H1 (cell line): ENCODE results near the gene SMARCC2. TPM values are rescaled to one million over a fixed set of nuclear protein-coding genes. Genes with fewer than 3 reads are reported as not detected.

Source experiments
- CTCF ChIA-PET: fragments of 300-600 bp; sonication (Branson Sonifier 250); formaldehyde crosslinking; loops from one replicate; lab custom pipeline; 2021; ENCODE audit not compliant: partially characterized antibody; lab: Charles Lee
- POLR2A ChIA-PET: fragments of 300-600 bp; sonication (Branson Sonifier 250); formaldehyde crosslinking; loops from one replicate; lab custom pipeline; 2021; ENCODE audit warnings: inconsistent platforms; ENCODE audit not compliant: partially characterized antibody; lab: Charles Lee
- DNase-seq, 2 experiments: peaks; one replicate each; pipeline versions ENCODE4 v3.0.0 to v3.0.0-alpha.2; 2010 to 2022; ENCODE audit warnings: low spot score in 2 of 2, low read depth in 1 of 2, mixed read lengths in 1 of 2
- FAIRE-seq: peaks from 2 replicates; lab custom pipeline; 2011; peaks lifted over from hg19 to GRCh38; lab: Jason Lieb, UNC
- H2AFZ ChIP-seq: 2 replicates; pipeline ENCODE4 v1.8.1; 2012; ENCODE audit warnings: low read length, inconsistent platforms
- H2AK5ac ChIP-seq: 2 replicates; pipeline ENCODE4 v1.6.1; 2013; ENCODE audit warnings: low read depth, low read length
- H2BK120ac ChIP-seq: replicated peaks from 2 replicates; pipeline ENCODE3; 2013; ENCODE audit warnings: low read depth, low read length, inconsistent platforms
- H2BK12ac ChIP-seq: 2 replicates; pipeline ENCODE4 v1.6.1; 2013; ENCODE audit warnings: low read depth, low read length
- H2BK15ac ChIP-seq: 2 replicates; pipeline ENCODE4 v1.6.1; 2013; ENCODE audit warnings: low read length
- H2BK20ac ChIP-seq: 2 replicates; pipeline ENCODE4 v1.6.1; 2013; ENCODE audit warnings: low read length
- H2BK5ac ChIP-seq: 2 replicates; pipeline ENCODE4 v1.6.1; 2013; ENCODE audit warnings: low read depth, low read length
- H3K14ac ChIP-seq: 2 replicates; pipeline ENCODE4 v1.6.1; 2013; ENCODE audit warnings: inconsistent platforms; ENCODE audit not compliant: insufficient read length
- H3K18ac ChIP-seq: 2 replicates; pipeline ENCODE4 v1.6.1; 2013; ENCODE audit warnings: low read length; ENCODE audit errors: extremely low read depth
- H3K23ac ChIP-seq: 2 replicates; pipeline ENCODE4 v1.6.1; 2013; ENCODE audit warnings: inconsistent platforms; ENCODE audit not compliant: insufficient read length
- H3K23me2 ChIP-seq: 2 replicates; pipeline ENCODE4 v1.6.1; 2013; ENCODE audit warnings: low read depth, low read length
- H3K27ac ChIP-seq: 2 replicates; pipeline ENCODE4 v1.6.1; 2011; ENCODE audit warnings: low read depth, low read length, inconsistent platforms
- H3K27me3 ChIP-seq, 4 experiments: replicated peaks in 1 of 4; 1 replicate in 1 of 4; 2 replicates in 3 of 4; pipeline versions ENCODE4 v1.6.1 to v1.8.1; 2011 to 2013; ENCODE audit warnings: low read length in 3 of 4, mild to moderate bottlenecking in 3 of 4, inconsistent platforms in 2 of 4, mixed read lengths in 2 of 4, moderate library complexity in 1 of 4; ENCODE audit not compliant: control insufficient read depth in 3 of 4, insufficient read depth in 3 of 4; ENCODE audit errors: extremely low read depth in 1 of 4
- H3K36me3 ChIP-seq, 4 experiments: 2 replicates each; pipeline versions ENCODE4 v1.6.1 to v1.8.1; 2011 to 2013; ENCODE audit warnings: mild to moderate bottlenecking in 4 of 4, low read length in 3 of 4, moderate library complexity in 2 of 4, control low read depth in 1 of 4, inconsistent platforms in 1 of 4; ENCODE audit not compliant: insufficient read depth in 4 of 4, control insufficient read depth in 2 of 4
- H3K4ac ChIP-seq: replicated peaks from 2 replicates; pipeline ENCODE3; 2013; ENCODE audit warnings: low read length, low read depth, mixed read lengths, inconsistent platforms; ENCODE audit not compliant: insufficient read length
- H3K4me1 ChIP-seq, 4 experiments: replicated peaks in 1 of 4; 1 replicate in 1 of 4; 2 replicates in 3 of 4; pipeline versions ENCODE4 v1.6.1 to v1.8.1; 2011 to 2013; ENCODE audit warnings: low read length in 3 of 4, inconsistent platforms in 2 of 4, mixed read lengths in 1 of 4; ENCODE audit not compliant: insufficient read depth in 4 of 4, control insufficient read depth in 3 of 4
- H3K4me2 ChIP-seq, 2 experiments: 2 replicates each; pipeline versions ENCODE4 v1.6.1 to v1.8.1; 2011 to 2013; ENCODE audit warnings: low read depth in 2 of 2, low read length in 2 of 2, control low read depth in 1 of 2, inconsistent platforms in 1 of 2, mild to moderate bottlenecking in 1 of 2; ENCODE audit not compliant: insufficient read depth in 1 of 2
- H3K4me3 ChIP-seq, 4 experiments: fragments of 200-600, 300-600 bp in 1 of 4; sonication (generic), shearing (Covaris generic), sonication (Bioruptor Twin) in 1 of 4; 2 replicates each; pipeline versions ENCODE4 v1.5.1 to v1.8.1; 2011 to 2016; ENCODE audit warnings: low read length in 4 of 4, low read depth in 3 of 4, control low read depth in 2 of 4, inconsistent platforms in 2 of 4, mild to moderate bottlenecking in 2 of 4, mixed read lengths in 1 of 4, moderate library complexity in 1 of 4; ENCODE audit not compliant: insufficient read depth in 2 of 4; ENCODE audit errors: extremely low read depth in 1 of 4
- H3K56ac ChIP-seq: replicated peaks from 2 replicates; pipeline ENCODE3; 2013; ENCODE audit warnings: low read depth, mild to moderate bottlenecking, mixed read lengths, low read length, inconsistent platforms; ENCODE audit not compliant: insufficient read length
- H3K79me1 ChIP-seq: 2 replicates; pipeline ENCODE4 v1.6.1; 2013; ENCODE audit warnings: low read depth, low read length, control low read depth
- H3K79me2 ChIP-seq, 2 experiments: 2 replicates each; pipeline versions ENCODE4 v1.6.1 to v1.8.1; 2012 to 2013; ENCODE audit warnings: low read length in 2 of 2, mild to moderate bottlenecking in 2 of 2, inconsistent platforms in 1 of 2; ENCODE audit not compliant: insufficient read depth in 2 of 2, control insufficient read depth in 1 of 2
- H3K9ac ChIP-seq, 4 experiments: replicated peaks in 1 of 4; 1 replicate in 1 of 4; 2 replicates in 3 of 4; pipeline versions ENCODE4 v1.6.1 to v1.8.1; 2011 to 2013; ENCODE audit warnings: low read depth in 3 of 4, low read length in 3 of 4, control low read depth in 2 of 4, mild to moderate bottlenecking in 2 of 4, moderate library complexity in 2 of 4, inconsistent platforms in 1 of 4; ENCODE audit errors: extremely low read depth in 1 of 4
- H3K9me3 ChIP-seq, 2 experiments: 2 replicates each; pipeline versions ENCODE4 v1.6.1 to v1.8.1; 2012 to 2013; ENCODE audit warnings: mild to moderate bottlenecking in 2 of 2, moderate library complexity in 2 of 2, control low read depth in 1 of 2, inconsistent platforms in 1 of 2, low read depth in 1 of 2, low read length in 1 of 2, mixed read lengths in 1 of 2; ENCODE audit not compliant: insufficient read depth in 2 of 2
- H4K20me1 ChIP-seq, 2 experiments: replicated peaks in 1 of 2; 2 replicates each; pipeline versions ENCODE3 to v1.8.1; 2011 to 2013; ENCODE audit warnings: inconsistent platforms in 2 of 2, low read length in 2 of 2, mild to moderate bottlenecking in 1 of 2; ENCODE audit not compliant: insufficient read depth in 2 of 2, control insufficient read depth in 1 of 2
- H4K5ac ChIP-seq: 2 replicates; pipeline ENCODE4 v1.6.1; 2013; ENCODE audit warnings: low read length, low read depth, mixed read lengths, inconsistent platforms; ENCODE audit not compliant: insufficient read length
- H4K8ac ChIP-seq: 2 replicates; pipeline ENCODE4 v1.8.0; 2013; ENCODE audit warnings: mild to moderate bottlenecking, moderate library complexity, low read length, inconsistent platforms; ENCODE audit not compliant: insufficient read depth; ENCODE audit errors: extremely low read depth
- H4K91ac ChIP-seq: replicated peaks from 2 replicates; pipeline ENCODE3; 2013; ENCODE audit warnings: low read length, mixed read lengths, inconsistent platforms; ENCODE audit not compliant: insufficient read length
- POLR2A ChIP-seq, 2 experiments: IDR thresholded peaks; 1 replicate in 1 of 2; 2 replicates in 1 of 2; pipeline ENCODE4 v1.6.1; 2011; ENCODE audit warnings: low read depth in 2 of 2, low read length in 2 of 2, mild to moderate bottlenecking in 2 of 2; ENCODE audit errors: control extremely low read depth in 1 of 2
- SP1 ChIP-seq: IDR thresholded peaks from 2 replicates; pipeline ENCODE4 v1.6.1; 2011; ENCODE audit warnings: low read depth, low read length
- TEAD4 ChIP-seq: IDR thresholded peaks from 2 replicates; pipeline ENCODE4 v1.6.1; 2012; ENCODE audit warnings: low read depth, low read length, inconsistent platforms, mixed read lengths
- WGBS, 2 experiments: shearing (Covaris generic) in 1 of 2; methylation state at CpG; one replicate each; pipeline versions ENCODE4 v1.1.6 to v1.1.7; 2013 to 2015; ENCODE audit warnings: low lambda C conversion rate in 2 of 2, mixed read lengths in 2 of 2, inconsistent platforms in 1 of 2, low coverage in 1 of 2, missing lambda C conversion rate in 1 of 2; ENCODE audit not compliant: insufficient replicate concordance in 2 of 2, insufficient coverage in 1 of 2, insufficient read length in 1 of 2; ENCODE audit errors: extremely low coverage in 1 of 2, missing lambda C conversion rate in 1 of 2; 5-methylcytosine and 5-hydroxymethylcytosine counted together
- polyA plus RNA-seq, 7 experiments: library from polyadenylated mRNA; depleted of rRNA in 3 of 7; stranded (reverse) in 5 of 7; unstranded in 2 of 7; fragments of >200 nt in 5 of 7; fragments of 200-250 nt in 2 of 7; gene quantifications; 1 replicate in 5 of 7; 2 replicates in 1 of 7; 4 replicates in 1 of 7; pipeline versions ENCODE4 v1.2.1 to v1.2.3, GENCODE V29; 2011 to 2013; ENCODE audit warnings: missing spikeins in 2 of 7, mixed read lengths in 2 of 7
- total RNA-seq: library from RNA; stranded (reverse); fragmentation: NEBNext Ultra II Directional; extraction: Animal tissue kit (Norgen Biotek cat#: 25700); gene quantifications from 2 replicates; pipeline ENCODE4 v1.2.1, GENCODE V29; 2021

The SMARCC2 gene
- total and polyA plus RNA-seq, 2 of the 8 experiments (the other 6 are each of a cell fraction or from before 2014, with no cell fraction given) = 33.9 to 78.5 TPM

GRCh38 chr12:56159482-56160192 lies 29.6 kb downstream of the SMARCC2 start:
- ChIA-PET POLR2A (interaction anchor here (0.6 to 15.6 kb wide), 29 partner anchors 20 to 474 kb away, joined by 3 to 656 read pairs (median 4); partner anchors contain the start of genes ANKRD52, CNPY2, COQ10A and PA2G4), CTCF (interaction anchor here (0.7 to 6.8 kb wide), 9 partner anchors 9 to 40 kb away, joined by 3 to 47 read pairs (median 5); partner anchors contain the start of genes SMARCC2 and ZC3H10)
- H2AK5ac ChIP-seq = peak overlapping the region; percentile 25; the same call in 1 of the 2 replicates

More at GRCh38 chr12:56159482-56160192, 29.6 kb downstream of the SMARCC2 start:
- H3K27me3 ChIP-seq = no peaks in the 10 kb centered on the region
- H3K9me3 ChIP-seq = no peaks in the 10 kb centered on the region
- H3K36me3 ChIP-seq = peaks cover 29 to 67% (median 45%) of the 10 kb centered on the region in 4 experiments
- FAIRE-seq (no peak), DNase-seq (no peak)
- no peak overlapping the region for H4K91ac ChIP-seq
- H3K27ac ChIP-seq = peak overlapping the region; percentile 99; the same call in 1 of the 2 replicates
- no peak overlapping the region for H4K8ac ChIP-seq
- H3K14ac ChIP-seq = no peak overlapping the region
- peak overlapping the region; percentile 77 to 92 for H3K4me2 ChIP-seq
- H3K23me2 ChIP-seq = peaks cover 19% of the 10 kb centered on the region
- peaks cover 11 to 23% of the 10 kb centered on the region in 2 experiments for H4K20me1 ChIP-seq
- peaks cover 3 to 33% (median 20%) of the 10 kb centered on the region in 4 experiments for H3K4me1 ChIP-seq
- TF ChIP-seq SP1 (0 out of 2 replicates have a peak, but pooled peaks have one; percentile 49), POLR2A (IDR thresholded peaks at IDR 0.05; ENCODE audit: control extremely low read depth in 1 of 2, low read depth in 2 of 2, low read length in 2 of 2) (peak in 1 of 2 experiments; percentile 46; a peak in 1 of 3 replicates), TEAD4 (no peak)
- H3K56ac ChIP-seq = no peak overlapping the region
- H2BK12ac ChIP-seq = no peak overlapping the region
- H3K79me1 ChIP-seq = peaks cover 5% of the 10 kb centered on the region; the same call in 1 of the 2 replicates
- WGBS, 2 experiments = 87% methylated on average over 8 of the region's 8 CpGs; no CpG with 5 or more reads in 1 of the 2 experiments
- peaks cover 3 to 25% of the 10 kb centered on the region in 2 experiments for H3K79me2 ChIP-seq
- peak overlapping the region; percentile 3; the same call in 1 of the 2 replicates for H2BK20ac ChIP-seq
- H2BK120ac ChIP-seq = no peak overlapping the region
- no peak overlapping the region for H3K23ac ChIP-seq
- H2BK15ac ChIP-seq = no peak overlapping the region
- peak overlapping the region in 3 of 4 experiments; percentile 92 to 99 (median 97); a peak in 6 of 7 replicates for H3K9ac ChIP-seq
- H3K4ac ChIP-seq = no peak overlapping the region
- peak overlapping the region; percentile 93; the same call in 1 of the 2 replicates for H2BK5ac ChIP-seq
- peak overlapping the region; percentile 63 to 97 (median 93) for H3K4me3 ChIP-seq
- H4K5ac ChIP-seq = no peak overlapping the region
- no peak overlapping the region for H3K18ac ChIP-seq
- H2AFZ ChIP-seq = no peak overlapping the region
